AG10803 (cell line): ENCODE measurements around the gene ZBTB33.

ENCODE experiments used
- DNase-seq: peaks from one replicate; pipeline ENCODE4 v3.0.0; 2010; ENCODE audit warnings: low read depth
- H3K4me3 ChIP-seq: 2 replicates; pipeline ENCODE4 v1.5.1; 2011; ENCODE audit warnings: mild to moderate bottlenecking, low read length, control low read depth
- CTCF ChIP-seq: conservative IDR thresholded peaks from 2 replicates; pipeline ENCODE4 v1.5.1; 2011; ENCODE audit warnings: mild to moderate bottlenecking, low read length, control low read depth, inconsistent platforms

ZBTB33 gene

GRCh38 chrX:120223374-120223773 lies 27.2 kb upstream of the ZBTB33 start:
- no peak for TF ChIP-seq CTCF
- H3K4me3 ChIP-seq, result no peak overlapping the region
- no peak for DNase-seq

GRCh38 chrX:120224388-120224787 lies 26.2 kb upstream of the ZBTB33 start:
- no peak for TF ChIP-seq CTCF
- H3K4me3 ChIP-seq, result no peak overlapping the region
- no peak for DNase-seq

- DNase-seq, result no peak
- TF ChIP-seq CTCF, result no peak
- no peak overlapping the region for H3K4me3 ChIP-seq
These were observed 22.3 kb upstream of the ZBTB33 start for GRCh38 chrX:120228187-120228908.

GRCh38 chrX:120235284-120235683 lies 15.3 kb upstream of the ZBTB33 start:
- H3K4me3 ChIP-seq, result no peak overlapping the region
- TF ChIP-seq CTCF, result no peak
- DNase-seq, result no peak

GRCh38 chrX:120236687-120237479 lies 13.7 kb upstream of the ZBTB33 start:
- no peak overlapping the region for H3K4me3 ChIP-seq
- no peak for DNase-seq
- no peak for TF ChIP-seq CTCF

GRCh38 chrX:120238933-120239332 lies 11.7 kb upstream of the ZBTB33 start:
- no peak overlapping the region for H3K4me3 ChIP-seq
- peak; percentile 2 for DNase-seq
- TF ChIP-seq CTCF, result no peak

- no peak overlapping the region for H3K4me3 ChIP-seq
- no peak for TF ChIP-seq CTCF
- peak; percentile 4 for DNase-seq
These were observed 7.8 kb upstream of the ZBTB33 start for GRCh38 chrX:120242813-120243212.
